ENCODE measurements around the gene SMARCC2.

GRCh38 chr12:56152132-56152755 is 37.0 kb downstream of the SMARCC2 start, which contains the start of gene MYL6B:
- TF ChIP-seq, protein P1, sequence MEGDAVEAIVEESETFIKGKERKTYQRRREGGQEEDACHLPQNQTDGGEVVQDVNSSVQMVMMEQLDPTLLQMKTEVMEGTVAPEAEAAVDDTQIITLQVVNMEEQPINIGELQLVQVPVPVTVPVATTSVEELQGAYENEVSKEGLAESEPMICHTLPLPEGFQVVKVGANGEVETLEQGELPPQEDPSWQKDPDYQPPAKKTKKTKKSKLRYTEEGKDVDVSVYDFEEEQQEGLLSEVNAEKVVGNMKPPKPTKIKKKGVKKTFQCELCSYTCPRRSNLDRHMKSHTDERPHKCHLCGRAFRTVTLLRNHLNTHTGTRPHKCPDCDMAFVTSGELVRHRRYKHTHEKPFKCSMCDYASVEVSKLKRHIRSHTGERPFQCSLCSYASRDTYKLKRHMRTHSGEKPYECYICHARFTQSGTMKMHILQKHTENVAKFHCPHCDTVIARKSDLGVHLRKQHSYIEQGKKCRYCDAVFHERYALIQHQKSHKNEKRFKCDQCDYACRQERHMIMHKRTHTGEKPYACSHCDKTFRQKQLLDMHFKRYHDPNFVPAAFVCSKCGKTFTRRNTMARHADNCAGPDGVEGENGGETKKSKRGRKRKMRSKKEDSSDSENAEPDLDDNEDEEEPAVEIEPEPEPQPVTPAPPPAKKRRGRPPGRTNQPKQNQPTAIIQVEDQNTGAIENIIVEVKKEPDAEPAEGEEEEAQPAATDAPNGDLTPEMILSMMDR (IDR thresholded peaks at IDR 0.05 in 4 of 5, conservative IDR thresholded peaks at IDR 0.05 in 1 of 5) = no peak
- peak; percentile 54 to 61 for TF ChIP-seq POLR2A (IDR thresholded peaks at IDR 0.05)
